Loucy (cell line): ENCODE measurements around the gene PPDPF.

Experiments
- EZH2phosphoT487 ChIP-seq: fragments of 200-600 bp; IDR thresholded peaks from 2 replicates; pipeline ENCODE4 v1.6.1; 2018; ENCODE audit warnings: antibody characterized with exemption, mild to moderate bottlenecking, moderate library complexity, borderline replicate concordance
- TF ChIP-seq, protein P1 (sequence below): fragments of 200-600 bp; sonication (generic); conservative IDR thresholded peaks from 2 replicates; pipeline ENCODE4 v1.5.1; 2014; ENCODE audit warnings: mild to moderate bottlenecking, antibody characterized with exemption, low read length

GRCh38 chr20:63491635-63492230 is 28.8 kb upstream of the PPDPF start:
- TF ChIP-seq, protein P1, sequence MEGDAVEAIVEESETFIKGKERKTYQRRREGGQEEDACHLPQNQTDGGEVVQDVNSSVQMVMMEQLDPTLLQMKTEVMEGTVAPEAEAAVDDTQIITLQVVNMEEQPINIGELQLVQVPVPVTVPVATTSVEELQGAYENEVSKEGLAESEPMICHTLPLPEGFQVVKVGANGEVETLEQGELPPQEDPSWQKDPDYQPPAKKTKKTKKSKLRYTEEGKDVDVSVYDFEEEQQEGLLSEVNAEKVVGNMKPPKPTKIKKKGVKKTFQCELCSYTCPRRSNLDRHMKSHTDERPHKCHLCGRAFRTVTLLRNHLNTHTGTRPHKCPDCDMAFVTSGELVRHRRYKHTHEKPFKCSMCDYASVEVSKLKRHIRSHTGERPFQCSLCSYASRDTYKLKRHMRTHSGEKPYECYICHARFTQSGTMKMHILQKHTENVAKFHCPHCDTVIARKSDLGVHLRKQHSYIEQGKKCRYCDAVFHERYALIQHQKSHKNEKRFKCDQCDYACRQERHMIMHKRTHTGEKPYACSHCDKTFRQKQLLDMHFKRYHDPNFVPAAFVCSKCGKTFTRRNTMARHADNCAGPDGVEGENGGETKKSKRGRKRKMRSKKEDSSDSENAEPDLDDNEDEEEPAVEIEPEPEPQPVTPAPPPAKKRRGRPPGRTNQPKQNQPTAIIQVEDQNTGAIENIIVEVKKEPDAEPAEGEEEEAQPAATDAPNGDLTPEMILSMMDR, result no peak
- TF ChIP-seq EZH2phosphoT487, result no peak
